TTC549 (cell line): ENCODE measurements around the gene PRICKLE1.

Experiments
- FAIRE-seq: peaks from 2 replicates; lab custom pipeline; 2012; peaks lifted over from hg19 to GRCh38; lab: Jason Lieb, UNC

PRICKLE1 gene

DNA sequence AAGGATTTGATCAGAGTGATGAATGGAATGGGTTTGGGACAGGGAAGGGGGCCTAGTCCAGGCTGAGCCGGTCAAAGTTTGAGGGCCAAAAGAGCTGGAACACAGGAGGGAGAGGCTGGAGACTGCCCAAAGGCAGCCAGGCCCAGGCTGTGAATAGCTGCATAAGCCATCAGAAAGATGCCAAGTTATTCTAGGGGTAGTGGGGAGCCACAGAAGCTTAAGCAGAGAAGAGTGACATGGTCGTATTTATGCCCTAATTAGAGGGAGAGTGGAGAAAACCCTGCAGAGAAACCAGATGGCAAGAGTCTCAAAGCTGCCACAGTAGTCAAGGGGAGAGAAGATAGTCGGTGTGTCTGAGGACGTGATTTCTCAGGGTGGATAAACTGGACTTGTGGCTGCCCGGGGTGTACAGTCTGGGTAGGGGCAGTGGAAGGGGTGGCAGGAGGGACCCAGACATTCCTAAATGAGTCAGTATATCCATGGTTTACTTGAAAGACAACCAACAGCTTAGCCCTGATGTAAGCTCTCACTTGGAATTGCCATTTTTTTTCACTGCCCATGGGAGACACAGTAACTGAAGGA lies 99.2 kb downstream of the PRICKLE1 start:
- FAIRE-seq = no peak

DNA sequence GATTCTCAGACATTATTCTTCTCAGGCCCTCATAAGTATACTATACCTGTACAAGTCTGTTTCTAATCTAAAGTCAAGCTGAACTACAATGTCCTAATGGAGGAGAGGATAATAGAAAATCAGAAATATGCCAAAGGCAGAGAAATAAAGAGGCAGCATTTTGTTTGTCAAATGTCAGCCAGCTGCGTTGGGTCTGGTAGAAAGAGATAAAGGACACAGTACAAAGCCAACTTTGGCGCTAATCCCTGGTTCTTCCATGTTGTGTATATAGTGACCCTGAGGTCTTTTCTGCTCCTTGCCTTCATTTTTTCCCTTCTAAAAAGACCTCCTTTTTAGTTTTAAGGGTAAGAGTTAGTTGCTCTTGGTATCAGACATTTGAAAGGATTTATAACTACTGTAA lies 103.1 kb downstream of the PRICKLE1 start:
- FAIRE-seq = no peak

DNA sequence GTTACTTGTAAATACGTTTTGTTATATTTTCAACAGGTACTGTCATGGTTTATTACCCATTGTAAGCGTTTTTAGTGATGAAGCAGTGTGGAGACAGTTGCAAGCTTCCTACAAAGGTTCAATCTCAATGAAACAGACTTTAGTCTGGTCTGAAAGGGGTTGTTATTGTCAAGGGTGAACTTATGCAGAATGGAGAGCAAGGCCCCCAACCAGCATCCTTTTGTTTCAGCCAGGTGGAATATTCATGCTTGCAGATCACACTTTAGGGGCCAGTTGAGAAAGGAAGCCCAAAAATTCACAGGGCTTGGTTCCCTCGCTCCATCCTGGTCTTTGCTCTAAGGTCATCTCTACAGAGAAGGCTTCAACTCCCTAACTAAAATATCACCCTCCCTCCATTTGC lies 103.7 kb downstream of the PRICKLE1 start:
- no peak for FAIRE-seq

DNA sequence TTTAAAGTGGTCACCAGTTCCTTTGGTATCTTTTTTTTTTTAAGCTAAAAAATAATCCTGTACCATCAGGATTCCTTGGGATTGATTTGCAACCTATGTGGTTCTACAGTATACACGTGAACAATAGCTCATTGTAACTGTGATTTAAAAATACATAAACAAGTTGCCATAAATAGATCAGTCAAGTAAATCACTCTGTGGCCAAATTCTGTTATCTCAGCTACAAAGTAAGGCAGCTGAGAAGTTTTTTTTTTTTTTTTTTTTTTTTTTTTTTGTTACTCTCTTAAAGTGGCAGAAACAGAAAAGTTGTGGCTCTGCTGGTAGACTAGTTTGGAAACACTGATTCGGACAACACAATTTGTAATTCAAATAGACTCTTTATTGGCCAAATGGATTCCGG lies 104.5 kb downstream of the PRICKLE1 start:
- FAIRE-seq = no peak

DNA sequence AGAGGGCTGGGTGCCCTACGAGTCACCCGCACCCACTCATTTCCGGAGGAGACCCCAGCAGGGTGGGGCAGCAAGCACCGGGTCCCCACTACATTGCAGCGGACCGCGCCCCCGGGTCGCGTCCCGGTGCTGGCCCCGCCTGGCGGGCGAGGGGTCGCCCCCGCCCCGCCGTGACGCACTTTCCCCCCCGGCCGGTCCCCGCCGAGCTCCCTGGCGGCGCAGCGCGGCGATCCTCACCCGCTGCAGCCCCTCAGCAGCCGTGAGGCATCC lies 106.1 kb downstream of the PRICKLE1 start:
- FAIRE-seq = no peak

DNA sequence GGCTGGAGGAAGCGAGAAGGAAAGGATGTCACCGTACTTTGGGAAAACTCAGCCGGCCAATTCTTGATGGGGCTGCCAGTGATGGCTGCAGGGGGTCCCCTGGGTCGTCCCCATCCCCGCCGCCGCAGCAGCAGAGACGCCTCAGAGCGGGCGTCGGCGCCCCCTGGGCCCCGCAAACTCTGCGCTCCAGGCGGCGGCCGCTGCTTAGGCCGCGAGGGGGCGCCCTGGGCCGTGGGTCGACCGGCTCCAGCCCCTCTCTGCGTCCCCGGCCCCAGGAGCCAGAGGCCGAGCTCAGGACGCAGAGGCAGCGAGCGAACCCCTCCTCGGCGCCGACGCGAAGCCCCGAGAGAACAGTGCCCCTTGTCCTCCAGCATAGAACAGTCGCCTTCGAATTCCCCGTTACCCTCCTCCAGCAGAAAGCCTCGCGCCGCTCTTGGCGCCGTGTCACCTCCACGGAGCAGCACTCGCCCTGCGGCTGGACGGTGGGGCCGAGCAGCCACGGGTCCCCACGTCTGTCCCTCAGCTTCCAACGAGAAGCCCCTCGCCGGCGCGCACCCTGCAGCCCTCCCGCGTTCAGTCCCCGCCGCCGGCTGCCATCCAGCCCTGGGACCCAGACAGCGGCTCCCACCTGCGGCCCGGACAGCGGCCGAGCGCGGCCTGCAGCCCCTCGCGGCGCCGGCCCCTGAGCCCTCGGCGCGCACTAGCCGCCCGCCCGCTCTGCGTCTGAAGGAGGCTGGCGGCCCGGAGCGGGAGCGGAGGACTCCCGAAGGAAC lies 106.6 kb downstream of the PRICKLE1 start:
- no peak for FAIRE-seq

DNA sequence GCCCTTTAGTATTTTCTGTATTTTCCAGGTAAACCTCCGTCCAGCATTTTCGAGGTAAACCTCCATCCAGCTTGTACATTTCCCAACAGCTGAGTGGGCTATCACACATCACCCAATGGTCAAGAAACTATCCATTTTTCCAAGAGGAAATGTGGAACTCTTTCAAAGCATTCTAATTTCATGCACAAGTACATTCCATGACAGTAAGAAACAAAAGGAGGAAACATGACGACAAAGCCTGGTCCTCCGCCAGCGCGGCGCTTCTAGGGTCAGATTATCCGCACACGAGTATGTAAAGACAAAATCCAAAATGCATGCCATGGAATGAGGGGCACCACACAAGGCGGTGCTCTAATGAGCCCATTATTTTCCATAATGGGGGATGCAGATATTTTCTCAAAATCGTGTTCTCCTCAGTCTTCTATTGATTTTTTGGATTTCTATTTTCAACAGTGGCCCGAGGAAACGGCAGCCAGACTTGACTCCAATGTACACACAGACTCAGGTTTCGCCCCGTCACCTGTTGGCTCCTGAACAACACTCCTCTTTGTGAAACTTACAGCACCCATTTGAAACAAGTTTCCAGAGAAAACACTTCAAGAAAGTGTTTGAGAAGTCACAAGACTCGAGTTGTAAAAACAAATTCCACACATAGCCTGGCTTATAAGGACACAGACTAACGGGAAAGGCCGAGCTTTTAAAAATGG lies 107.4 kb downstream of the PRICKLE1 start:
- no peak for FAIRE-seq

DNA sequence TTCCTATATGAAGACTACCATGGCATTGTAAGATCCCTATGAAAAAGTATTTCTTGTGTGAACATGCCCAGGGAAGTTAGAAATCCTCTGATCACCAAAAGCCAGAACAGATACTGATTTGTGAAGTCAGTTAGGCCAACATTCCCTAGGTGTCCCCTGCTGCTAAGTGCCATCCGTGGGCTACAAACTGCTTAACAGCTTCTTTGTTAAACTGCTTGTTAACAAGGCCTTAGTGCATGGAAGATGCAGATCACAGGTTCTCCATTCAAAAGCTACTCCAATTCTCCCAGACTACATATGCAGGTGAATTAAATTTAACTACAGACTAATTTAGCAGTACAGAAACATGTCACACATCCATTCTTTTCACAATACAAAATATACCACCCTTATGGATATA lies 108.2 kb downstream of the PRICKLE1 start:
- no peak for FAIRE-seq

DNA sequence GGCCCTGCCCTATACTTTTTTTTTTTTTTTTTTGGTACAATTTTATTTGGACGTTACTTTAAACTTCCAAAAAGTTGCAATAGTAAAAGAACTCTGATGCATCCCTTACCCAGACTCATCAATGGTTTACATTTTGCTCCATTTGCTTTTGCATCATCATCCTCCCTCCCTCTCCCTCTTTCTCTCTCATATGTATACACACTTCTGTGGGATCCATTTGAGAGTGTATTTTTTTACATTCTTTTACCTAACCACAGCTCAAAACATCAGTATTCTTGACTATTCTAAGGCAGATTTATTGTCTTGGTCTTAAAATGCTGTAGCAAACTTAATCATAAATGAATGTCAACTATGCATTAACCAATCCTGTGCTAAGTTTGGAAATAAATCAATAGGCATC lies 111.6 kb downstream of the PRICKLE1 start:
- no peak for FAIRE-seq

DNA sequence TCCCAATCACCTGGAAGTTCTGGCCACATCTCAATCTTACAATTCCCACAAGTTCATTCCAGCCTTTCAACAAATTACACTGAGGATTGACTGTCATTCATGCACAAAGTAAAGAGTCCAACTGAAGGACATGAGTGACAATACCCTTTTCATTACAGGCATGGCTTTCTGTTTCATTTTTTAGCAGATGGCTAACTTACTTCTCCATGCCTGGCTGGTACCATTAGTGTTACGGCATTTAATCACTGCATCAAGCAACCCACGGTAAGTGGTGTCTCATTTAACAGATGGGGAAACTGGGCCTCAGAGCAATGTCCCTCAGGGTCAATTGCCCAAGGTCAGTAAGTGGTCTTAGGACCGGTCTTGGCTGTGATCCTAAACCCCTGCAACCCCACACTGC lies 114.4 kb downstream of the PRICKLE1 start:
- no peak for FAIRE-seq

DNA sequence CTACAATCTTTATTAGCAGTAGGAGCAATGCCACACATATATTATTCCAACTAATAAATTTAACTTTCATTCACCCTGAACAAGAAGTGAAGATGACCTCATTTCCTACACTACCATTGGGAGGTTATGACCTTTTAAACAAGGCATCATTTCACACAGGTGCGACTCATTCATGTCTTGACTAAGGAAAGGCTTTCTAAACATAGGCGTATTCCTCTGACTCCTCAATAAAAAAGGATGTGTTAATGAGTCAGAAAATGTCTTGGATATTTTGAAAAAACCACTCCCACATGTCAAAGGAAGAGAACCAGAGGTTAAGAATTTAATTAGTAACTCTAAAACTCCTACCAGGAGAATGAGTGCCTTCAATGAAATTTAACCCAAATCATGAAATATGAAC lies 115.2 kb downstream of the PRICKLE1 start:
- FAIRE-seq = no peak

DNA sequence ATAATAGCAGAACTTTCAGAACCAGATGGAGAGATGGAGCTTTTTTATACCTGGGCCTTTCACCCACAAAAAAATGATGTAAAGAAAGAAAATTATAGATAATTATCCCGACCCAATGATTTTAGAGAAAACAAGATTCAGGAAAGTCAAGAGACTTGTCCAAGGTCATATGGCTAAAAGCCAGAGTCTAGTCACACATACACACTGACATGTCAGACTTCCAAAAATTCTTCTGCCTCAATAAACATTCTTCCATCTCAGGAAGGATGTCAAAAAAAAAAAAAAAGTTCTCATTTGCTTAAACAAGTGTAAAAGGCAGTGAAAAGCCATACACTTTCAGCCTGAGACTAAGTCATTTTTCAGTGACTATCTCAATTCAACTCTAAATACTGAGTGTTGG lies 116.0 kb downstream of the PRICKLE1 start:
- FAIRE-seq = no peak

DNA sequence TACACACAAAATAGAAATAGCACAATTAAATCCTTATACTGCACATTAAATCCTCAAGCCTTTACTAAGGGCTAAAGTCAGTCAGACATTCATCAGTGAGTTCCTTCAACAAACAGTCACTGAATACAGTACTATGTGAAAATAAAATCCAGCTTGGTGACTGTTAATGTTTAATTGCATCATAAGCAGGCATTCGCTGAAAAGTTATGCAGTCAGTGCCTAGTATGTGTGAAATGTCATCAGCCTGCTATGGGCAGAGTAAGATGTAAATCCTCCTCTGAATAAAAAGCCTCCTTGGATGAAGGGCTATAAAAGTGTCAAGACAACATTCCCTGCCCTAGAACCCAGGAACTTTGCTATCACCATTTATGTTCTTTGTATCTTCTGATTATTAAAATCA lies 116.4 kb downstream of the PRICKLE1 start:
- FAIRE-seq = no peak

DNA sequence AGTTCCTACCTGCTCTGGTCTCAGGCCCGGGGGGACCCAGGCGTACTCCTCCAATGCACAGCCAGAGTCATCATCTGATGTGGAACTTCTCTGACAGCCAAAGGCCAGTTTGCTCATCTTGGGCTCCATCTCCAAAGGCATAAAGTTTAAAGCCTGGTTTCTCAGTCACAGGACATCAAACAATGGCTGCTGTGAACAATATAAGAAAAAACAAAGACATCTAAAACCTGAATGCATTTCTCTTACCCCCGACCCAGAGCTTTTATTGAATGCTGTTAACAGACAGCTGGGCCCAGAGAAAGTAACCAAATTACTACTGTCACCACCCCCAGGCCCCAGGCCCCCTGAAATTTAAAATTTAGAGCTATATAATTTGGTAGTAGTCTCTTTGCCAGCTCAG lies 117.2 kb downstream of the PRICKLE1 start:
- FAIRE-seq = no peak

DNA sequence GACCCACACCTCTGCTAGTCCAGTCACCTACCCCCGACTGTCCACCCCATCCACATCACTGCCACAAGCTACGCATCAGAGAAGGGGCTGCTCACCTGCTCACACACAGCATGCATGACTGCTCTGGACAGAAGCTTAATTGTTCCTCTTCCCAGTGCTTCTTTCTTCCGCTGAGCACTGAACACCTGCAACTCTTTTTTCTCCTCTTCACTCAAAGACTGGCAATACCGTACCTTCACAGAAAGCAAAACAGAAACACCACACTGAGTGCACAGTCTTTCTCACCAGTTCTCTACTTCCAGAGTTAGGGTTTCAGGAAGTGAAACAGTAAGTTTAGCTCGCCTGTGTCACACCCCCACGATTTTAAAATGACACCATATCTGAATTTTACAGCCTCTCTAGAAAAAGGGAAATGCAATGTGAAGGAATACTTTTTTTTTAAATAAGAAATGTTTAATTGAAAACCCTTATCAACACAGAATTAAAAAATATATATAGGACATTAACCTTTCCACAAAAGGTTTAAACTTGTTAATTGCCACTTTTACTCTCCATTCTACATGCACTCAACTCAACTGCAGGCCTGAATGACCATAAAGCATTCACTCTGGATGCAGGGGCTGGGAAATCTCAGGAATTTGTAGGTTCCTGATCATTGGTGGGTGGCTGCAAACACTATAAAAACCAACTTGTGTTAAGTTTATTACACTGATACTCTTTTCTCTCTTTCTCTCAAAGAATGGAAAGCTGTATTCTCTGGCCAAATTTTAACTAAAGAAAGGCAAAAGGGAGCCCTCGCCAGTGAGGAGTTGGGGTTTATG lies 120.0 kb downstream of the PRICKLE1 start:
- no peak for FAIRE-seq

DNA sequence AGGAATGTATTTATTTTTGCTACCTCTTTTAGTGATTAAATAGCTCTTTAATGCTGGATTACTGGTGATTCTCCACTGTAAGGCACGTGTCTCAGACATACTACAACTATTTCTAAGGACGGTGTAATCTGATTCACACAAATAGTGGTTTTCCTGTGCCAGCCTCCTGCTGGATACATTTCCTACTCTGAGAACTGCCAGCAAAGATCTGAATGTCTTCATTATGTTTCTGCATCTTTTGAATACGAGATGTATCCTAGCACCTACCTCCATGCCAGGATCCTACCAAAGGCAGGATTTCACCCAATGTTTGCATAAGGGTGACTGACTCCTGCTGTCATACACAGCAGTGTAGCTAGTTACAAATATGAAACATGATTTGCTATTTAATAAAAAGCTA lies 120.6 kb downstream of the PRICKLE1 start:
- no peak for FAIRE-seq

DNA sequence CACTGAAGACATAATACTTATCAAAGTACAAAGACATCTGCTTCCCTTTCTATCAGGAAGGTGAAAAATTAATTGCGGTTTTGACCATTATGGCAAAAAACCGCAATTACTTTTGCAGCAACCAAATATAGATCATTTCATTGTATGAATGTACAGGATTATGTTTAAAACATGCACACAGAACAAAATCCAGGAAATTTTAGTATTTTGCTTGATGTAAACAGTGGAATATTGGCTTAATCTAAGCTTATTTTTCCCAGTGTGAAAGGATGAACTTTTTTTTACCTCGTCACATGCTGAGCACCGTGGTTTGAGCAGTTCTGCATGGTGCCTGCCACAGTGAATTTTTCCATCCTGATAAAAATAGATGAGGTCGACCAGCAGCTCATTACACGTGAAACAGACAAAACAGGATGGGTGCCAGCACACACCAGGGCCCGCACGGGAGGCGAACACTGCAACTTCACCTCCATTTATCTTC lies 121.2 kb downstream of the PRICKLE1 start:
- FAIRE-seq = no peak

DNA sequence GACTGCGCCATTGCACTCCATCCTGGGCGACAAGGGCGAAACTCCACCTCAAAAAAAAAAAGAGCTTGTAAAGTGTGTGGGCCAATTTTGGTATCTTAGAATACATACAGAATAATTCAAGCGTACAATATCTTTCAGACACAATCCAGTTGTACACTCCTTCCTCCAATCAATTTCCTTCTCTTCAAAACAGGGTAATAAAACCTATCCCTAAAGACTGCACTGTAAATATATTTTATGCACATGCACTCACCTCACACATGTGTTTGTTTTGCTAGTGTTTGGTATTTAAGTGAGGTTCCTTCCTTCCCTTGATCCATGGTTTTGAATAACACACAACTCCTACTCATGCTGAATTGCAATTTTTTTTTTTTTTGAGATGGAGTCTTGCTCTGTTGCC lies 125.9 kb downstream of the PRICKLE1 start:
- no peak for FAIRE-seq

DNA sequence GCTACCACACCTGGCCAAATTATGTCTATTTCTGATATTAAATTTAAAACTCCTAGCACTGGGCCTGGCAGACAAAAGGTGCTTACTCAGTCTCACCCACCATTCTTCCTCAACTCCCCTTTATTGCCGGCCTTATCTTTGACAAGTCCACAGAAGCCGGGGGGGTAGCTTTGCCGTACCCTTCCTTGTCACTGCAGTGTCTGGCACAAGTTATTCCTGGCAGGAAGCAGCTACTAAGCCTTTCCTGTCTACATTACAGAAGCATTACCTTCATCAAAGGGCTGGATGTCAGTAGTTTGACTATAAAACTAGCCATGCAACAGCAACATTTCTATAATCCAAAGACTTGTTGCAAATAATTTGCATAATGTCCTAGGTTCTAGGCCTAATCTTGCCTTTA lies 127.1 kb downstream of the PRICKLE1 start:
- FAIRE-seq = no peak

DNA sequence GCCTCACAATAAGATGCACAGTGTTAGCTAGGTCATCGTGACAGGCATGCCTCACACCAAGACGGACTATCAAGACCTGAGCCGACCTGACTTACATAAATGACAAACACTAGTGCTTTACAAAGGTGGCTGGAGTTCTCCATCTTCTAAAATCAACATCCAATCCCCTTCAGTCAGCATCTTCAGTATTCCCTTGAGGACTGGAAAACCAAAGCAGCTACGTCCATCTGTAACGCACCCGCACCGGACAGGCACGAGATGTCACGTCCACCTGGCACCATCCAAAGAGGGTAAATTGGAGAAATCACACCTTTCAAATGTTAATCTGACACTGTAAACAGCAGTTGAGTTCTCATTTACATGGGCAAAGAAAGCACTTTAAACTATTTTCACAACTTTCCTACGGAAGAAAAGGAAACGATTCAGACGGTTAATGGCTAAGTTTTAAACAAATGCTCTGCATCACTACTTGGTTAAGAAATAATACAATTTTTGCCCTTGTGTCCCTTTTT lies 130.2 kb downstream of the PRICKLE1 start:
- FAIRE-seq = no peak

DNA sequence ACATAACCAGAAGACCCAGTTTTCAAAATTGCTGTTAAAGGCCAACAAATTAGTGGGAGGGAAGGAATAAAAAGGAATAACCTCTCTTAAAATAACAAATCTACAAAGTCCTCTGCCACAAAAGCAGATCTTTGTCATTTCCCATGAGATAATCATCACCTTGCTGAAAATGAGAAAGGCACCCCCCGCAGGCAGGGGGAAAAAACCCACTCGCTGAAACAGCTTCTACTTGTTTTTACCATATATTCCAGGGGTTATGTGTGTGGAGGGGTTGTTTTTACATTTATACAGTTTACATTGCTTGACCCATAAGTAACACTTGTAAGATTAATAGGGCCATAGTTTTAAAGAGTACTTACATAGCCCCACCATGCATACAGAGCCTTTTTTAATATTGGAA lies 131.0 kb downstream of the PRICKLE1 start:
- no peak for FAIRE-seq

DNA sequence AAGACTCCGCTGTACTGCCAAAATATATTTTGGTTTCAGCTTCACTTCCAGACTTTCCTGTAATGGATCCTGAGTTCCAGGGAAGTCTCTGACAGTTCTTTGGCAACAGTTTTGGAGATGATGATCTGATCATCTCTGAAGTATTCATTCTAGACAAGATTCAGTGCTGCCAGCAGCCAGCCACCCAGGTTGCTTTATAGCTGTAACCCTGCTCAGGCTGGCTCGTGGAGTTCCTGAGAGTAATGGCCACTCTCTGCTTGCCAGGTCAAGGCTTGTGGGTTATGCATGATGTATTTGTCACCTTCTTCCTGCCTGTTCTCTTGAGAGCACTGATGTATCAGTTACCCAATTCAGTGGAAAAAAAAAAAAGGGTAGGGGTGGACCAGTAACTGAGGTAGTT lies 139.3 kb downstream of the PRICKLE1 start:
- FAIRE-seq = no peak

DNA sequence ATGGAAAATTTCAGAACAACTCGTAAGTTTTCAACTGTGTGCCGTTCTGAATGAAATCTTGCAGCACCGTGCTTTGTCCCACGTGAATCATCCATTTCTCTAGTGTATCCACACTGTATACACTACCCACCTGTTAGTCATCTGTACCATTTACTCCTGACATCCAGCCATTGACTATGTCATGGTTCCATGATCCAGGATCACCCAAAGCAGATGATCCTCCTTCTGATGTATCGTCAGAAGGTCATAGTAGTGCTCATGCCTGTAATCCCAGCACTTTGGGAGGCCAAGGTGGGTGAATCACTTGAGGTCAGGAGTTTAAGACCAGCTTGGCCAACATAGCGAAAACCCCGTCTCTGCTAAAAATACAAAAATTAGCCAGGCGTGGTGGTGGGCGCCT lies 140.7 kb downstream of the PRICKLE1 start:
- no peak for FAIRE-seq
